ENCODE measurements around the gene LNPEP.

Gene LNPEP

DNA sequence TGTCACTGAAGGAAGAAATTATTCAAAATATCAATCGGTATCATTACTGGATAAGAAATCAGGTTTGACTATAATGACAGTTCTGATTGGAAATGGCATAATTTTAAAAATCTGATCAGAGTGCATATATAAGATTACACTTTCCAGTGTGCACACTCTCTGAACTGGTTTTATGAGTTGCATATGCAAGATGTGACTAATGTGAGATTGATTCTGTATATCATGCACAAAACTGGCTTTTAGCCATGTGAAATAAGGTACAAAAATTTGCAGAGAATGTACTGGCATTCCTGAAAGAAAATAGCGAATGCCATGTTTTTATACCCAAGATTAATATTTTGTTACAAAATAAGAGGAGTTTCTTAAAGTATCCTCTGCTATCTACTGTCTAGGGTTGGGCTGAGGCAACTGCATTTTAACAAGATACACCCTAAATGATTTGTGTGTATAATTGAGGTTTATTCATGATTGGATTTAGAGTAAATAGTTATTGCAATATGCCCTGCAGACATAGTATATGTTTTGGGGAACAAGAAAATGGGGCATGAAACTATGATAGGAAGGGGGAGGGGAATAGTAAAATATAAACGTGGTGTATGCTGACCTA lies 70.7 kb downstream of the LNPEP start:
- DNase-seq: no peak

DNA sequence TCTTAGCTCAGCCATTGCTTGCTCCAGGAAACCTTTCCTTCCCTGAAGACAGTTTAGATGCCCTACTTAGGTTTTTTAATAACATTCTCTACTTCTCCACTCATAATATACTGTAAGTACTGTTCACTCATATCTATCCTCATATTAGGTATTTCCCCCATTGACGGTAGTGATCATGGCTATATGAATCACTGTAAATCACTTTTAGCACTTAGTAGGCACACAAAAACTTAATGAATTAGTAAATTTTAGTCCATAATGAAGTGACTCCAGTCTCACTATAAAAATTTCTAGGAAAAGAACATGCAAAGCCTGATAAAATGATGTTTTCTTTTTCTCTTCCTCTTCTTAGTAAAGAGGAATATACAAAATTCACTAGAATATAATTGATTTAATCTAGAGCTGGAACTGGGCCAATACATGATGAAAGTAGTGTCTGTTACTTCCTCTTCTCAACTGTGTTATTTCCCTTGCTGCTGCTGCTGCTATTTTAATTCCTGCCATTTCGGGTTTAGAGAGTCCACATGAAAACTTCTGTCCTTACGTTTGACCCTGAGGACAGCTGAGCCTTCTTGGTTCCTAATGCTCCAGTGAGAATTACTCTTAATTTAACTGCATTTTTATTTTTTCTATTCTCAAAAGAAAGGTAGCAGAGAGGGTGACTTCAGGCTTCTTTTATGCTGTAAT lies 73.5 kb downstream of the LNPEP start:
- DNase-seq: no peak

DNA sequence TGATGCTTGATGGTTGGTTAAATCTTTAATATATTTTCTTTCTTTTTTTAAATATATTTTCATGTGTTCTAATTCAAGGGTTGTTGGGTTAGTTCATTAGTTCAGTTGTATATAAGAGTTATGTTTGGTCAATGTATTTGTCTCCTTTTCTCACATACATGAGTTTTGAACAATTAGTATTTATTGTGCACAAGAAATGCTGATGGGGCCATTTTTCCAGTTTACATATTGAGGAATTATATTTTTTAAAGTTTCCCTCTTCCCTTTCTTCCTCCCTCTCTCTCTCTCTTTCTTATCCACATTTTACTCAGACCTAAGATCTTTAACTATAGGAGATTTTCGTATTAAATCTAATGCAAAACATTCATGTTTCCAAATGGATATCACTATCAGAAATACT lies 74.0 kb downstream of the LNPEP start:
- no peak for DNase-seq

DNA sequence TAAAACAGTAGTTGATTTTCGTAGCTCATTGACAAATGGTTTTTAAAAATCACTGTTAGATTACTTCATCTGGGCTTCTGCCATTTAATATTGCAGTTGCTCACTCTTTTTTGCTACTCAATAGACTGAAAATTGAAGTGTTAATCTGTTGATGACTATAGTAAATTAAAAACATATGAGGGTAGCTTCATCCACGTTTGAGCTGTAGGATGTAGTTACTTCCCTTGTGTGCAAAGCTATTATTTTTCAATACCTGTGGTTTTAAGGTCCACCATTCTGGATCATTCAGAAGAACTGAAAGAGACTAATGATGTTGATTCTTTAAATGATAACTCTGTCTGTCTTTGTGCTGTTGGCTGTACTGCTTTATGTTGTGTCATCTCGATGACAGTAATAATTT lies 74.7 kb downstream of the LNPEP start:
- DNase-seq: no peak

DNA sequence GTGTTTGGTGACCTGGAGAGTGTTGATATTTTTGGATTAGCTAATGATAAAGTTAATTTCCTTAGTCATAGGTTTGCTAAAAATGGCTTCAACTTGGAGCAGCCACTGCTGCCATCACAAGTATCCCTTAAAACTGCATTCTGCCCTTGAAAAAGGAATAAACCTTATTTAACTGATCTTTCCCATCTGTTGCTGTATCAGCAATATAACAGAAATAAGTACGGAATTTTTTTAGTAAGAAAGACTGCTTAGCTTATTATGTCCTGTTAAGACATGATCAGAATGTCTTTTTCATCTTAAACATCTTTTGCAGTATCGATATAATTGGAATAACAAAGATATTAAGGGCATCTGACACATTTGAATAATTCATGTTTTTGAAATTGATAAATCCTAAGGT lies 75.7 kb downstream of the LNPEP start:
- no peak for DNase-seq

DNA sequence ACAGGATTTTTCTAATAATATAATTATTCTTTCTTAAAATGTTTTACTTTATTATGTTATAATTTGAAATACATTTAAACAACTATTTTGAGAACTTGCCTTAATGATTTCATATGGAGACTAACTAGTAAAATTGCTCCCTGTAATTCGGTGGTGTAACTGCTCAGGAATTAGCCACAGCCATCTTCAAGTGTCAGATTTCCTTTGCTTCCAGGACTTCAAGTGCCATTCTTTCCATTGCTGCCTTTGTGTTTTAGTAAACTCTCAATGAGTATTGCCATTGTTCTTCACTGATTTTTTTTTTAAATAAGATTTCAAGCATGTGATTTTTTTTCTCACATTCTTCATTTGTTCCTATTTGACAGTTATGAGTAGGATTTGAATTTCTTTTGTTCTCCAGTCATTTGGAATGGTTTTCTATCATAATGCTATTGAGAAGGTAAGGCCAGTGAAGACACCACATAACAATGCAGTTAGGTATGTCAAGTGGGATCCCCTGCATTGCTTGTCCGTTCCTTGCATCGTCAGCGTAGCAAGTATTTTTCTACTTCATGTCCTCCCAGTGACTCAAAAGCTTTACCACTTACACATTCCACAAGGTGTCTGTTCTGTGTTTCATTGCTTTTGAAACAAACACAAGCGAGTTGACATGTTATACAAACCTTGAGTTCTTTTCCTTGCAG lies 83.7 kb downstream of the LNPEP start:
- DNase-seq: no peak

DNA sequence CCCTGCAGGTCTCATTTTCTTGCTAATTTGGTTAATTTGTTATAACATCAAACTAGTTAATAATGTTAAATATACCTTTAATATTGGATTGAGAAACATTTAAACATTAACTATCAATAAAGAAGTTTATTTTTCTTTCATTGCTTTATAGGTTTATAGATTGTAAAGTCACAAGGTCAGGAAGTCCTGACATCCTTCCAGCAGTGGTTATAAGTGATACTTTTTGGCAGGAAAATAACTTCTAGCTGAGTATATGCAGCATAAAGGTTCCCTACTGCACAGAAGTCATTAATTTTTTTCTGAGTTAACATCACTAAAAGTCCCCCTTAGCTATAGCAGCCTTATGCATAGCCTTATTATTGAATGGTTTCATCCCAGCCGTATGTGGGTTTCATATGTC lies 85.5 kb downstream of the LNPEP start:
- no peak for DNase-seq

DNA sequence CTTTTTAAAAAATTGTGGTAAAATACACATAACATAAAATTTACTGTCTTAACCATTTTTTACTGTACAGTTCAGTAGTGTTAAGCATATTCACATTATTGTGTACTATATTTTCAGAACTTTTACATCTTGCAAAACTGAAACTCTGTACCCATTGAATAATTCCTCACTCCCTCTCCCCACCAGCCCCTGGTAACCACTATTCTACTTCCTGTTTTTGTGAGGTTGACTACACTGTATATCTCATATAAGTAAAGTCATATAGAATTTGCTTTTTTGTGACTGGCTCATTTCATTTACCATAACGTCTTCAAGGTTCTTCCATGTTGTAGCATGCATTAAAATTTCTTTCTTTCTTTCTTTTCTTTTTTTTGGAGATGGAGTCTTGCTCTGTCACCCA lies 87.0 kb downstream of the LNPEP start:
- DNase-seq: no peak

DNA sequence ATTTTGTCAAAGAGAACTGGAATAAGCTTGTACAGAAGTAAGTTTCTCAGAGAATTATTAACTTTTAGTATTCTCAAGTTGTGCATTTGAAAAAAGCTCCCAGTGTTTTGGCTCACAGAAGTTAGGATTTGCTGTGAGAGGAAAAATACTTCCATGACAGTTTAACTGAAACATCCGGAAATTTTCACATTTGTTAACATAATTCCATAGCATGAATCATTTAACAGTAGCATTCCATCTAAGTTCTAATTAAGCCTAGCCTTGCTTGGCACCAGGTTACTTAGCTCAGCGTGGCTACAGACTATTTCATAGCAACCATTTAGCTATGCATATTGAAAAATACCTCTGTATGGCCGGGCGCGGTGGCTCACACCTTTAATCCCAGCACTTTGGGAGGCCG lies 90.8 kb downstream of the LNPEP start:
- no peak for DNase-seq

DNA sequence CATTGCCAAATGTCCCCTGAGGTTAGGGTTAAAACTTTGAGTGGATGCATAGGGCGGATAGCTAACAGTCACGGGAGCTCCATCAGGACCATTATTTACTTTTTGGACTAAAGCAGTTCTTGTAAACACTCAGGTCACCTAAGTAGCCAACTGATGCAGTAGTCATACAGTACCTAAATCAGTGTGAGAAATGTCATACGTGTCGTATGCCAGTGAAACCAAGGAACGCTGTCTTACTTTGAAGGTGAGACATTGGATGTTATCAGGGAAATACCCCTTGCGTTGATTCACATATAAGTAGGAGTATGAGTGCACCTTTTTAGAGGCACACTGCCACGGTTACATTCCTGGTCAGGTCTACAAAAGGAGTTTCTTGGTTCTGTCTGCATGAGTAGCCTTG lies 101.9 kb downstream of the LNPEP start:
- DNase-seq: peak in 1 of 2 experiments; percentile 28

DNA sequence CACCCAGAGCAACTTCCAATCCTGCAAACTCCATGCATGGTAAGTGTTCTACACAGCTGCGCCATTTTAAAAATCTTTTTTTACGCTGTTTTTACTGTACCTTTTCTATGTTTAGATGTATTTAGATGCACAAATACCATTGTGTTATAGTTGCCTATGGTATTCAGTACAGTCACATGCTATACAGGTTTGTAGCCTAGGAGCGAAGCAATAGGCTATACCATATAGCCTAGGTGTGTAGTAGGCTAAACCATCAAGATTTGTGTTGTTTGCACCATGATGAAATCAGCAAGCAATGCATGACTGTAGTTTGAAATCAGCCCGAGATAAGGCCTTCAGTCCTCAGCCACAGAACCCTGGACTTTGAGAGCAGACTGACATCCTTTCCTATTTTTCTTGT lies 105.4 kb downstream of the LNPEP start:
- no peak for DNase-seq

DNA sequence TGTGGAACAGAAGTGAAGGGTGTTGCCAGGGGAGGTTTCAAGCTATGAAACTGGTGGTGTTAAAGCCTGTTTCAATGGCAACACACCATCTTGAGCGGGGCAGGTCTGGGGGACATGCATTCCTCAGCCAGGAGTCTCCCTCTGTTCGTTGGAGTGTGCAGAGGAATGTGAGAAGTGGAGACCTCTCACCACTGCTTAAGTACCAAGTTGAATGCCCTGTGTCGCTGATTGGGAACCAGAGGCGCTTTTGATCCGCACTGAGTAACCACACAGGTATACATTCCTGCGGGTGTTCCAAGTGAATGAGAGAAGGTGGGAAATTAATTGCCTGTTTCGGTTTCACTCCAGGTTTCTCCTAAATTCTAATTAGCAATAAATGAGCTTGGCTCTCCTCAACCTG lies 107.1 kb downstream of the LNPEP start:
- DNase-seq: no peak

DNA sequence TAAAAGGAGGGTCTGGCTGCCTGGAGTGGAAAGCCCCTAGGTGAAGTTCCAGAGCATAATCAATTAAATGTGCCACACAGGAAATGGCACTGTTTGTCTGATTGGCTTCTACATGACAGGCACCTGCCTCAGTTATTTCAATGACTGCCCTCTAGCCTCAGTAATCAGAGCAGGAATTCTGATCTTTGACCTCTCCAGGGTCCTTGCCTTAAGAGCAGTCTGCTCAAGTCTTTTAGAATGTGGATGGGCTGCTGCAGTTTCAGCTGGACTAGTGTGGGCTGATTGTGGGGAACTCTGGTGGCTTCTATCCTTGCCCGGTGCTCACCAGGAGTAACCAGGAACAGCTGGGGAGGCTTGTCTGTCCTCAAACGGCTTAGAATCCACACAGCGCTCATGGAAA lies 107.6 kb downstream of the LNPEP start:
- DNase-seq: no peak

DNA sequence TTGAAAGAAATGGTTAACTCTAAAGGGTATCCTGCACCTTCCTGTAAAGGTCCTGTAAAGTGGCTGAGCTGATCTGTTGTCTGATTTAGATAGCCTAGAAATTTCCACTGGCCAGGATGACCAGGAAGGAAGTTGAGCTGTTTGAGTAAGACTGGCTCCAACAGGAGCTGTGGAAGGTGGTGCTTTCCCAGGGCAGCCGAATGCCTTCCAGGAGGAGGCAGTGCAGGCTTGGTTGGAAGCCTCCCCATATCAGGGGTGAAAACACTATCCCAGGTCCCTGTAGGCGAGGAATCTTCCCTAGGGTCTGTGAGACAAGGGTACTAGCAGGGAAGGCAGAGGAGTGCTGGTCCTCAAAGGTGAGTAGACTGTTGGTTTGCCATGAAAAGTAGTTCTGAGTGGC lies 108.2 kb downstream of the LNPEP start:
- DNase-seq: no peak

DNA sequence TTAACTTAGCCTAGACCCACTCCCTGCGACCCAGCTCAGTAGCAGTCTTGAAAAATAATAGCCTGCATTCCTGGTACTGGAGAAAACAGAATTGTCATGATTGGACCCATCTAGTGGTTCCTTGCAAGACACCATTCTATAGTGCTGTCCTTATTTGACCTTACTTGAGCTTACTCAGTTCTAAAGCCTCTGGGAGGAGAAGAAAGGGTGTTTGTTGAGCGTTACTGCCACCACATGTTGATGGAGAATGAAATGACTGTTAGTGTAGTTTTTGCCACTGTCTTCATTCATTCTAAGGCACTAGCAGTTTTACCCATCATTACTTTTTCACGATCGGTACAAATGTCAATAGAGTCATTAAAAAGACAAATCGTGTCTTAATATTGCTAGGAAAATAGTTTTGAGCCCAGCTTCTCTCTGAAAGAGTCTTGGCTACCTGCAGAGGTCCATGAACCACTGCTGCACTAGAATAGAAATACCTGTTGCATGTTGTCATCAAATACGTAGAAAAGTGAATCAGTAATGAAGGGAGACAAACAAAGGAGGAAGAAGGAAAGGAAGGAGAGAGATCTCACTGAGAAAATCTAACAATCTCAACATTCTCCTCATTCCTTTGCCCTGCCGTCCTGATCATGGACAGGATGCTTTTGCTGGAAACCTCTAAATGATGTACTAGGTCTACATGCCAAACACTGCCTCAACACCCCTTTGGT lies 110.5 kb downstream of the LNPEP start:
- no peak for DNase-seq

DNA sequence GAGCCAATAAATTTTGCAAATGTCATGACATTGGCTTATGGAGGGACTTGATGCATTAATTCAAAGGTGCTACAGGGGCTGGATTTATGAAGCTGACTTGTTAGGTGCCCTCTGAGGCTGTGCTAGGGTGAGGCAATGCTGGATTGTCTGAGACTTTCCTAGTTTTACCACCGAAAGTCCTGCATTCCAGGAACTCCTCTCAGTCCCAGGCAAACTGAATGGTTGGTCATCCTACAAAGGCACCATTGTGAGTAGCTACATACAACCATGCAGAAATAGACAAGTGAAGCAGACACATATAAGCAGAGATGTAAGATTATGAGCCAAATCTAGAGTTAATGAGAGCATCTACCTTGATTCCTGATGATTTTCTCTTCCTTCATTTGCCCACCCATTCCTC lies 111.2 kb downstream of the LNPEP start:
- DNase-seq: no peak

DNA sequence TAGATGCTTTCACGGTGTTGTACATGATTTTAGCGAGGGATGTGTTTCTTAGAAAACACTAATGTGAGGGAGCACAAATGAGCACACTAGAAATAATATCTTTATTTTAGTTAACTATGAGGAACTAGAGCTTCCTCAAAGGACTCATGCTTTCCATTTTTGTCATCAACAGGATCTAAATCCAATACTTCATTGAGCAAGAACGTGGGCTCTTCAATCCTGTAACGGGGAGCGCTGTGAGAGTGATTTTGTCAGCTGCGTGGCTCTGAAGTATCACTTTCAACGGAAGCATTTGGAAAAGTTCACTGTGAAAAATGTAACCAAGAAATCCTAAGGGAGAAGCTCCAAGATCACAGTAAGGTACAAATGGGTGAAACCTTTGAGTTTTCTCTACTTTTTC lies 113.3 kb downstream of the LNPEP start:
- no peak for DNase-seq

DNA sequence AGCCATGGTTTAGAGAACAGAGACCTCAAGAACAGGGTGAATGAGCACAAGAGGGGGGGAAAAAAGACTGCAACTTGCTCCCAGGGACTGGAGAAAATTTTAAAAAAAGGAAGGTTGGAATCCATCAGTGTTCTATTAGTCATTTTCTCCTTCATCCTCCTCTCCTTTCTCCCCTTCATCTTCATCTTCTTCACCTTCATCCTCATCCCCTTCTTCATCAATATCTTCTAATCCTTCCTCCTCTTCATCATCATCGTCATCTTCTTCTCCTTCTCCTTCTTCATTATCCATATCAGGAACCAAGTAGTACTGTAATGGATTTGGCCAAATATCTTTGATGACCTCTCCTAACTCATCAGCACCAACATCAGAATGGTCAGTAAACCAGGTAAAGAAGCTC lies 120.4 kb downstream of the LNPEP start:
- no peak for DNase-seq

DNA sequence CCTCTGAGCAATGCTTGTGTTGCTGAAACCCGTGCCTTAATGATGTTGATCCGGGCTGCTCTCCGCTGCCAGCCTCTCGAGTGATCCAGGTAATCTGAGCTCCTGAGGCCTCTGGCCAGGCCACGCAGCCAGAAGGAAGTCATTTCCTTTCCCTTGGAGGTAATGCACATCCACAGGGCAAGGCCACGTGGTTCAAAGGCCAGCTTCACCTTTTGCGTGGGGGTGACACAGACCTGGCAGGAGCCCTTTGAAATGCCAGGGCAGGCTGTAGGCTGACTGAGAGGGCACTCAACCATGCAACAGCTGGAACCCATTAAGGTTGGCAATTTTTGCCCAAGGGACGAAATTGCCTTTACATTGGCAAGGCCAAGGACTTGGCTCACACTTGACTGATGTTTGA lies 126.2 kb downstream of the LNPEP start:
- peak in 1 of 2 experiments; percentile 48 for DNase-seq

DNA sequence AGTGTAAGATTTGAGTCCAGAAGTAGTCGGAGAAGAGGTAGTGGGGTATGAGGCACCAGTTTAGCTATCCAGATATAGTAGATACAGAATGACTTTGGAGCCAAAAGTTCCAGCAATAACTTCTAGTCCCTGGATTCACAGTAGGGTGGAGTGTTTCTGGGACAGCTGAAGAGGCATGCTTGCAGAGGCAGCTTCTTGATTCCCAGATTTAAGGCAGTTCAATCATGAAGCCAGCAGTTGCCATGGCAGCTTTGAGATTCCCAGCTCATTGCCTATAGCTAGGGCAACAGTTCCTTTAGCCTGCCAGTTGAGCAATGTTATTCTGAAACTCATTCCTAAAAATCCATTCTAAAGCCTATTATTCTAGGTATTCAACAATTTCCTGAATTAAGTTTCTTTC lies 127.4 kb downstream of the LNPEP start:
- DNase-seq: no peak

DNA sequence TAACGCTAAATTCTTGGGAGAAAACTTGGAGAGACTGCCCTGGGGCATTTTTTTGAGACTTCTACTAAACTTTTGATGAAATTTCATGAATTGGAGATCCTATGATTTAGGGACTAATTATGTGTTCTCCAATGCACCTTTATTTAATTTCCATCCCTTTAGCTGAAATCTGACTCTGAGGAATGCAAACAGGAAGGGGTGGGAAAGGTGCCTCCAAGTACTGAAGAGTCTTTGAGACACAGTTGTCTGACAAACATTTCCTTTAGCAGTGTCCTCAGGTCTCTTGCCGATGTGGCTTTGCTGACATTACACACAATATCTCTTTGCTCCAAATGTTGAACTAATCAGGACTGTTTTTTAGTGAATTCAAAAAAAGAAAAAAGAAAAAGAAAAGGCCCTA lies 129.6 kb downstream of the LNPEP start:
- no peak for DNase-seq

DNA sequence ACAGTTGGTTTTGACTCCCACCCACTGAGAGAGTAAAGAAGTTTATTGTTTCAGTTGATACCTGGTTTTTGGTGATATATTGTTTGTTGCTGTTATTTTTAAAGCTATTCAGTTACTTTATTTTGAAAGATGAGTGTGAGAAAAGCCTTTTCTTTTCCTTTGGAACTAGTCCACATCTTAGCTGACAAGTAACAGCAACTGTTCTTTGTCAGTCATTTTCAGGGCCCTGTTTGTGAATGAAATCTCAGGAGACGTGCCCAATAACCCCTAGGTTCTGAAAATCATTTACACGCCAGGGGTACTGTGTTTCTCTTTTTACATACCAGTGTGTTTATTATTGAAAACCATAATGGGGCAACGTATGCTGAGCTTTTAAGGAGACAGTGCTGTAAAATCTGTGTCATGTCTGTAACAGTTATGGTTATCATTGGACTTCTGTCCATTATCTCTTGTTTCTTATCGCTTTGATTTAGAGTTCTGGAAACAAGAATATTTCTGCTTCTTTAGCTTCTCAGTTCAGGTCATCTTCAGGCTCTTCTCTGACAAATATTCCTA lies 131.5 kb downstream of the LNPEP start:
- no peak for DNase-seq

DNA sequence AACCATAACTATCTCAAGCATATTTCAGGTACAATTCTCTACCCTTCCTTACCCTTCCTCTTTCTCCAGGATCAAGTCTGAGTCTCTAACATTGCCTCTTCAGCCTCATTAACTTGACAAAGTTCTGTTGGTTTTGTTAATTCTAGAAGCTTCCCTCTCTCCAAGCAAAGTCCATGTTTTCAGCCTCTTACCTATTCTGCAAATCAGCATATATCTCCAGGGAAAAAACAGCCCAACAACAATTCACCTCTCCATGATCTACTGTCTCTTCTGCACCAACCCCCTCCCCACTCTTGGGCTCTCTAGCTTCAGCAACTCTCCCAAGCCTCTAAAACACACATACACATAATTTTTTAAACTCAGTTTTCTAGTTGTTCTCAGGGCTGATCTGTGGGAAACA lies 134.4 kb downstream of the LNPEP start:
- no peak for DNase-seq

DNA sequence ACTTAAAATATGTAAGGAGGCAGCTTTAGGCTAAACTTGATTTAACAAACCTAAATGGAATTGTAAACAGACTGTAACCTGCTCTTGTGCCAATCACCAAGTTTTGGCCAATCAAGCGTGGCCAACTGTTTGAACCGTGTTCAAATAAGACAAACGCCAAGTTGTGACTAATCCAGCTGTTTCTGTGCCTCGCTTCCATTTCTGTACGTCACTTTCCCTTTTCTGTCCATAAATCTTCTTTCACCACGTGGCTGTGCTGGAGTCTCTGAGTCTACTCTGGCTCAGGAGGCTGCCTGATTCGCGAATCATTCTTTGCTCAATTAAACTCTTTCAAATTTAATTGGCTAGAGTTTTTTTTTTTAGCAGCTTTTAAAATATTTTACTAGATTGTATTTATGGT lies 135.2 kb downstream of the LNPEP start:
- DNase-seq: no peak
